Right atrium auricular region (tissue), 2 donors: ENCODE data around the gene PMEPA1. TPM values are rescaled to one million over a fixed set of nuclear protein-coding genes. Genes with fewer than 3 reads are reported as not detected.

Experiments
- DNase-seq: peaks from one replicate; pipeline ENCODE4 v3.0.0-alpha.2; 2019; ENCODE audit warnings: low spot score
- H3K27ac ChIP-seq, 2 donors: fragments of 200-600 bp; sonication (generic); 1 replicate in 1 of 2; 2 replicates in 1 of 2; pipeline ENCODE4 v1.5.1; 2016 to 2019
- H3K27me3 ChIP-seq, 2 donors: fragments of 200-600 bp; sonication (generic); one replicate each; pipeline versions ENCODE4 v1.5.1 to v1.6.0; 2017 to 2019
- H3K36me3 ChIP-seq: fragments of 200-600 bp; sonication (generic); one replicate; pipeline ENCODE4 v1.5.1; 2016
- H3K4me1 ChIP-seq, 2 donors: fragments of 200-600 bp; sonication (generic); one replicate each; pipeline versions ENCODE4 v1.5.1 to v1.6.0; 2017 to 2019
- H3K4me3 ChIP-seq, 2 donors: fragments of 200-600 bp; sonication (generic); 1 replicate in 1 of 2; 2 replicates in 1 of 2; pipeline ENCODE4 v1.5.1; 2017 to 2019; ENCODE audit warnings: mild to moderate bottlenecking in 1 of 2, moderate library complexity in 1 of 2
- H3K9me3 ChIP-seq, 2 donors: fragments of 200-600 bp; sonication (generic); one replicate each; pipeline ENCODE4 v1.5.1; 2019
- total RNA-seq, 2 donors: library from RNA; depleted of rRNA; stranded (reverse); fragments of >200 nt; gene quantifications; one replicate each; pipeline ENCODE4 v1.1.0, GENCODE V29; 2016
- TF ChIP-seq, protein P1 (sequence below), 2 donors: fragments of 200-600 bp; sonication (generic); IDR thresholded peaks; one replicate each; pipeline ENCODE4 v1.5.1; 2019; ENCODE audit warnings: antibody characterized with exemption in 2 of 2

PMEPA1 gene
- total RNA-seq, 2 donors from 2014 or later: 12.5 to 16.7 TPM

DNA sequence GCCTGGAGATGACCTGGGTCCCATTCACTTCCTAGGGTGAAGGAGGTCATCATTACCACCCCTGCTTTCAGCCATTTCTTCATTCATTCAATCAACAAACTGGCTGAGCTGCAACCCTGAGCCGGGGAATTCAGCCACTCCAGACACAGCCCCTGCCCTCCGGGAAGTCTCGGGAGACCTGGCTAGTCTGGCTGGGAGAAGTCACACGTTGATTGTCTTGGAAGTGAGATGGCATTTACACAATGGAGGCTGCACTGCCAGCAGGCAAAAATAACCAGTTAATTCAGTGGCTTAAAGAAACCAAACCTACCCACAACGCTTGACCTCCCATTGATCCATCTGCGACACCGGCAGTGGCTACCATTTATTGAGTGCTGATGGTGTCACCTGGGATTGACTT lies 2.0 kb upstream of the PMEPA1 start:
- Histone ChIP-seq H3K9me3 (no peaks in the 10 kb centered on the region), H3K27ac (peak overlapping the region in 1 of 2 donors; percentile 89), H3K27me3 (no peaks in the 10 kb centered on the region), H3K4me3 (no peak overlapping the region), H3K36me3 (no peaks in the 10 kb centered on the region), H3K4me1 (peaks cover 0 to 71% of the 10 kb centered on the region in 2 donors)
- TF ChIP-seq, protein P1, sequence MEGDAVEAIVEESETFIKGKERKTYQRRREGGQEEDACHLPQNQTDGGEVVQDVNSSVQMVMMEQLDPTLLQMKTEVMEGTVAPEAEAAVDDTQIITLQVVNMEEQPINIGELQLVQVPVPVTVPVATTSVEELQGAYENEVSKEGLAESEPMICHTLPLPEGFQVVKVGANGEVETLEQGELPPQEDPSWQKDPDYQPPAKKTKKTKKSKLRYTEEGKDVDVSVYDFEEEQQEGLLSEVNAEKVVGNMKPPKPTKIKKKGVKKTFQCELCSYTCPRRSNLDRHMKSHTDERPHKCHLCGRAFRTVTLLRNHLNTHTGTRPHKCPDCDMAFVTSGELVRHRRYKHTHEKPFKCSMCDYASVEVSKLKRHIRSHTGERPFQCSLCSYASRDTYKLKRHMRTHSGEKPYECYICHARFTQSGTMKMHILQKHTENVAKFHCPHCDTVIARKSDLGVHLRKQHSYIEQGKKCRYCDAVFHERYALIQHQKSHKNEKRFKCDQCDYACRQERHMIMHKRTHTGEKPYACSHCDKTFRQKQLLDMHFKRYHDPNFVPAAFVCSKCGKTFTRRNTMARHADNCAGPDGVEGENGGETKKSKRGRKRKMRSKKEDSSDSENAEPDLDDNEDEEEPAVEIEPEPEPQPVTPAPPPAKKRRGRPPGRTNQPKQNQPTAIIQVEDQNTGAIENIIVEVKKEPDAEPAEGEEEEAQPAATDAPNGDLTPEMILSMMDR (IDR thresholded peaks at IDR 0.05): no peak
- DNase-seq: no peak

DNA sequence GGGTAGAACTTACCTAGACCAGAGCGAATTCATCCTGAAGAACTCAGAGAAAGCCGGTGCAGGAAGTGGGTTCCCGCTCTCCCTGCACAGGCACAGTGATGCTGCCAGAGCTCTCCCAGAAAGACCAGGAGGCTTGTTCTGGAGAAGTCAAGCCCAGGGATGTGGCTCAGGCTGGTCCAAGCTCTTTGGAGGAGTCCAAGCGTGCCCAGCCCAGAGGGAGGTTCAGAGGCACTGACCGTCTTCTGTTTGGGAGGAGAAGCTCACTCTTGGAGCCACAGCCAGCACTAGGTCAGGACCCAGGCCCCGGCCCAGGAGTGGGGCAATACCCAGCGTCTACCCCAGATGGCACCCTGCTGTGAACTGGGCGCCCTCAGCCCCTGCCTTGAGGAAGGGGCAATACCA lies 1.5 kb upstream of the PMEPA1 start:
- H3K27ac ChIP-seq: peak overlapping the region; percentile 89
- H3K36me3 ChIP-seq: no peaks in the 10 kb centered on the region
- peak overlapping the region in 1 of 2 donors; percentile 73 for H3K4me3 ChIP-seq
- no peaks in the 10 kb centered on the region for H3K9me3 ChIP-seq
- H3K27me3 ChIP-seq: no peaks in the 10 kb centered on the region
- DNase-seq: no peak
- TF ChIP-seq, protein P1 (IDR thresholded peaks at IDR 0.05): no peak
- peaks cover 0 to 71% of the 10 kb centered on the region in 2 donors for H3K4me1 ChIP-seq

DNA sequence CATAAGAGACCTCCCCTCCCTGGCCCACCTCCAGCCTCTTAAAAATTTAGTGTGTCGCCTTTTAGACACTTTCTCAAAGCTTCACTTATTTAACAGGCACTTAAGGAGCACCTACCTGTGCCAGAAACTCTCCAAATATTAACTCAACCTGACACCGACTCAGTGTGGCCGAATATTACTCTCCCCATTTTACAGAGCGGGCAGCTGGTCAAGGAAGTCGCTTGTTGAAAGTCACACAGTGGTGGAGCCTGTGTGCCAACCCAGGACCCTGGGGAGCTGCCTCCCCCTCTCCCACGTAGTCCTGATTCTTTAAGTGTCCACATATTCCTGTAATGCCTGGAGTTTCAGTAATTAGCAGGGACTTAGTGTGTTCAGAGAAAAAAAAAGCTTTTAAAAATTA lies 1.0 kb upstream of the PMEPA1 start:
- H3K4me1 ChIP-seq: peaks cover 0 to 70% of the 10 kb centered on the region in 2 donors
- no peak for DNase-seq
- no peaks in the 10 kb centered on the region for H3K27me3 ChIP-seq
- no peaks in the 10 kb centered on the region for H3K36me3 ChIP-seq
- TF ChIP-seq, protein P1 (IDR thresholded peaks at IDR 0.05): no peak
- H3K4me3 ChIP-seq: peak overlapping the region; percentile 60 to 73
- H3K9me3 ChIP-seq: no peaks in the 10 kb centered on the region
- H3K27ac ChIP-seq: peak overlapping the region; percentile 89

DNA sequence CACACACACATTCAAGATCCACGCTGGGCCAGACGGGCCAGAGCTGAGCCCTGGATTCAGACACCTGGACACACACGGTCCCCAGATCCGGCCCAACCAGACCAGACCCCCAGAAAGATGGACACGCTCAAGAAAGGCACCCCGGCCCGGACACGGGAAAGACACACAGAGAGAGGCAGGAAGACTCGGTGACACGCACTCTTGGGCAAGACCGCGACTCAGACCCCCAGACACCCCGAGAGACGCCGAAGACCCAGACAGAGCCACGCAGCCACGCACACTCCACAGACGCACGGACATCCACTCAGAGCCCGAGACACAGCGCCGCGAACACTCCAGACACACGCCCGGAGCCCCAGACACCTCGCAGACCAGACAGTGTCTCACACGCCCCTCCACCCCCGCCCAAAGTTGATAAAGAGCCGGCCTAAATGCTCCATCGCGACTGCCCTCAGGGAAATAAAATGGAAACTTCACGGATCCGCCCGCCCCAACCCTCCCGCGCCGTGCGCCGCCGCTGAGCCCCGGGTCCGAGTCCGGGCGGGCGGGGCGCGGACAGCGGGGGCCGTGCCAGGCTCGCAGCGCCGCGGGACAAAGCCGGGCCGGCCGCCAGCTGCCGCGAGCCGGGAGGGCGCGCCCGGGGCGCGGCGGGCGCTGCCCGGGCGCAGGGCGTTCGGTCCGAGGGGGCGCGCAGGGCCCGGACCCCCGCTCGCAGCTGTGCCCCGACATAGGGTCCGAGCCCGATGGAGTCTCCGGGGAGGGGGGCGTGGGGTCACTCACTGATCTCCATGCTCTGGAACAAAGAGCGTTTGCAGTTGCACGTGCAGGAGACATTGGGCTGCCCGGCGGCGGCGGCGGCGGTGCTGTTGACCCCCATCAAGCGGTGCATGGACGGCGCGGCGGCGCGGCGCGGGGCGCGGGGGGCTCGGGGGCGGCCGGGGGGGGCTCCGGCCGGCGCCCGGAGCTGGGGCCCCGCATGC lies 831 bp downstream of the PMEPA1 start:
- no peaks in the 10 kb centered on the region for H3K27me3 ChIP-seq
- no peak for DNase-seq
- H3K27ac ChIP-seq: peak overlapping the region; percentile 87 to 90
- no peaks in the 10 kb centered on the region for H3K36me3 ChIP-seq
- H3K9me3 ChIP-seq: no peaks in the 10 kb centered on the region
- peaks cover 0 to 76% of the 10 kb centered on the region in 2 donors for H3K4me1 ChIP-seq
- TF ChIP-seq, protein P1 (IDR thresholded peaks at IDR 0.05): no peak
- peak overlapping the region; percentile 60 to 73 for H3K4me3 ChIP-seq

DNA sequence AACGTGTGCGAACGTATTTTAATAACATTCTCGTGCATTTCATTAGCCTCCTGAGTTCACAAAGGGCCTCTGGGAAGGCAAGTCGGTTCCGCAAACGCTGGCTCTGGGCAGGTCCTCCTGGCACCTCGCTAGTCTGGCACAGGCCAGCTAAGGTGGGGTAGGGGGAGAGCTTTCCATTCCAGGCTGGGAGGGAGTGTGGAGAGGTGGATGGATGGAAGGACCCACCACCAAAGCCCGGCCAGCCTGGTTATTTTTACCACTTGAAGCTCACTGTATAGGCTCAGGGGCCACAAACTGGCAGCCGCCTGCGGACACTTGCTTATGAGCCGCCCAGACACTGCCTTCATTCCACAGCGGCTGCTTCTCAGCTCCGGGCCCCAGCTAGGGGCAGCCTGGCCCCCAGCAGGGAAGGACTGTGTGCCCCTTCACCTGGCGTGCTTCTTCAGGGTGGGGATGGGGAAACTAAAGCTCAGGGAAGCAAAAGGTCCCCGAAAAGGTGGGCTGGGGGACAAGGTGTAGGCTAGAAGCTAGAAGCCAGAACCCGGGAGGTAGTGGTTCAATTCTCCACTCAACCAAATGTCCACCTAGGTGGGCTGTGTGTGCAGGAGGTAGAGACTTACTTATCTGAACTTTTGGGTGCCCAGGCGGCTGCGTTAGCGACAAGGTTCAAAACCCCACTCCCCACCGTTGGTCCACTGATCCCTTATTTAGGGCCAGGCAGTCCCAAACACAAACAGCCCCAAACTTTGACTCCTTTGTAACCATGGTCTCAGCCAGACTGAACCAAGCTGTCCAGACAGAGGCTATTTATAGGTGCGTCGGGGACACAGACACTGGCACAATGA lies 1.7 kb downstream of the PMEPA1 start:
- Histone ChIP-seq H3K4me3 (peak overlapping the region; percentile 60 to 73), H3K36me3 (no peaks in the 10 kb centered on the region), H3K9me3 (no peaks in the 10 kb centered on the region), H3K27ac (peak overlapping the region; percentile 87 to 90), H3K4me1 (peaks cover 0 to 68% of the 10 kb centered on the region in 2 donors), H3K27me3 (no peaks in the 10 kb centered on the region)
- TF ChIP-seq, protein P1 (IDR thresholded peaks at IDR 0.05): no peak
- no peak for DNase-seq
